CD4-positive, alpha-beta T cell treated with Interleukin-4 for 4 hours (primary cell): ENCODE results near the gene EDIL3.

Experiments used
- DNase-seq: peaks from one replicate; pipeline ENCODE4 v3.0.0-alpha.2; 2020

The EDIL3 gene

GRCh38 chr5:83942155-83942554 lies 442.5 kb downstream of the EDIL3 start:
- DNase-seq: no peak

- no peak for DNase-seq
Observed at GRCh38 chr5:83937837-83938236, 446.8 kb downstream of the EDIL3 start.

- DNase-seq: no peak
Observed at GRCh38 chr5:83931969-83932368, 452.7 kb downstream of the EDIL3 start.

GRCh38 chr5:83927140-83927733 lies 457.4 kb downstream of the EDIL3 start:
- DNase-seq: peak; percentile 1

- DNase-seq: no peak
Observed at GRCh38 chr5:83925955-83926337, 458.7 kb downstream of the EDIL3 start.

- no peak for DNase-seq
Observed at GRCh38 chr5:83925321-83925954, 459.2 kb downstream of the EDIL3 start.

- DNase-seq: no peak
Observed at GRCh38 chr5:83924891-83925290, 459.8 kb downstream of the EDIL3 start.

GRCh38 chr5:83924171-83924570 lies 460.5 kb downstream of the EDIL3 start:
- no peak for DNase-seq

- DNase-seq: no peak
Observed at GRCh38 chr5:83922699-83923098, 462.0 kb downstream of the EDIL3 start.

GRCh38 chr5:83921666-83922193 lies 462.9 kb downstream of the EDIL3 start:
- no peak for DNase-seq

- DNase-seq: no peak
Observed at GRCh38 chr5:83919071-83920041, 465.3 kb downstream of the EDIL3 start.

GRCh38 chr5:83917261-83917908 lies 467.3 kb downstream of the EDIL3 start:
- DNase-seq: no peak

GRCh38 chr5:83914662-83915418 lies 469.8 kb downstream of the EDIL3 start:
- DNase-seq: no peak

GRCh38 chr5:83914199-83914598 lies 470.5 kb downstream of the EDIL3 start:
- no peak for DNase-seq

GRCh38 chr5:83913593-83913992 lies 471.1 kb downstream of the EDIL3 start:
- no peak for DNase-seq

GRCh38 chr5:83911367-83911919 lies 473.2 kb downstream of the EDIL3 start:
- DNase-seq: no peak

- DNase-seq: no peak
Observed at GRCh38 chr5:83900306-83900705, 484.4 kb downstream of the EDIL3 start.

GRCh38 chr5:83899326-83899970 lies 485.2 kb downstream of the EDIL3 start:
- DNase-seq: no peak

- no peak for DNase-seq
Observed at GRCh38 chr5:83895860-83896259, 488.8 kb downstream of the EDIL3 start.

- DNase-seq: no peak
Observed at GRCh38 chr5:83891261-83891660, 493.4 kb downstream of the EDIL3 start.
